H1 (cell line): Measurements from ENCODE around the gene SERPINB6. TPM values are rescaled to one million over a fixed set of nuclear protein-coding genes. Genes with fewer than 3 reads are reported as not detected.

Experiments used
- BRCA1 ChIP-seq: IDR thresholded peaks from 2 replicates; pipeline ENCODE4 v1.6.1; 2012; ENCODE audit warnings: low read depth, low read length, improper control_type of control experiment
- CHD1 ChIP-seq: IDR thresholded peaks from 2 replicates; pipeline ENCODE4 v1.6.1; 2012; ENCODE audit warnings: low read depth, low read length, improper control_type of control experiment
- KDM1A ChIP-seq: fragments of 200-600, 300-600 bp; sonication (generic); IDR thresholded peaks from 2 replicates; pipeline ENCODE4 v1.7.1; 2016; ENCODE audit warnings: mild to moderate bottlenecking, low read length, borderline replicate concordance
- PHF8 ChIP-seq: fragments of 200-600 bp; sonication (generic); conservative IDR thresholded peaks from 2 replicates; pipeline ENCODE4 v1.7.1; 2012; ENCODE audit warnings: low read depth, mild to moderate bottlenecking, inconsistent platforms, low read length, moderate library complexity
- polyA plus RNA-seq, 7 experiments: library from polyadenylated mRNA; depleted of rRNA in 3 of 7; stranded (reverse) in 5 of 7; unstranded in 2 of 7; fragments of >200 nt in 5 of 7; fragments of 200-250 nt in 2 of 7; gene quantifications; 1 replicate in 5 of 7; 2 replicates in 1 of 7; 4 replicates in 1 of 7; pipeline versions ENCODE4 v1.2.1 to v1.2.3, GENCODE V29; 2011 to 2013; ENCODE audit warnings: missing spikeins in 2 of 7, mixed read lengths in 2 of 7
- total RNA-seq: library from RNA; stranded (reverse); fragmentation: NEBNext Ultra II Directional; extraction: Animal tissue kit (Norgen Biotek cat#: 25700); gene quantifications from 2 replicates; pipeline ENCODE4 v1.2.1, GENCODE V29; 2021
- TF ChIP-seq, protein P1 (sequence below): fragments of 300-600 bp; sonication (generic); IDR thresholded peaks from 2 replicates; pipeline ENCODE4 v1.7.1; 2012; ENCODE audit warnings: low read length, moderate library complexity, mild to moderate bottlenecking, inconsistent platforms; ENCODE audit not compliant: insufficient replicate concordance

The SERPINB6 gene
- total and polyA plus RNA-seq, 2 of the 8 experiments (the other 6 are each of a cell fraction or from before 2014, with no cell fraction given), result 27.2 to 29.4 TPM

DNA sequence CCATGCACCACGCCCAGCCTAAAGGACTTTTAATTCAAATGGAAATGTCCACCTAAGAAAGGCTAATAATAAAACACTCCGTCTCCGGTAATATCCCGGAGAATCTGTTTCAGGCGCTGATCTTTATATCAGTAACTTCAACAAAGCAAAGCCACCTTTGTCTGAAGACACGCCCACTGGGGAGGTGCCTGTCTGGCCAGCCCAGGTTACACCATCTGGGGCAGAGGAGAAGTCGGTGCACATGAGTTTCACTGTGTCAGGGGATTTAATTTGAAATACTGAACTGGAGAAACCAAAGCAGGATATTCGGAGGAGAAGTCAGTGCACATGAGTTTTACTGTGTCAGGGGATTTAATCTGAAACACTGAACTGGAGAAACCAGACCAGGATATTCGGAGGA, 9.4 kb downstream of the SERPINB6 start (continued):
- TF ChIP-seq CHD1 (no peak), BRCA1 (no peak), PHF8 (no peak), KDM1A (no peak)
- TF ChIP-seq, protein P1, sequence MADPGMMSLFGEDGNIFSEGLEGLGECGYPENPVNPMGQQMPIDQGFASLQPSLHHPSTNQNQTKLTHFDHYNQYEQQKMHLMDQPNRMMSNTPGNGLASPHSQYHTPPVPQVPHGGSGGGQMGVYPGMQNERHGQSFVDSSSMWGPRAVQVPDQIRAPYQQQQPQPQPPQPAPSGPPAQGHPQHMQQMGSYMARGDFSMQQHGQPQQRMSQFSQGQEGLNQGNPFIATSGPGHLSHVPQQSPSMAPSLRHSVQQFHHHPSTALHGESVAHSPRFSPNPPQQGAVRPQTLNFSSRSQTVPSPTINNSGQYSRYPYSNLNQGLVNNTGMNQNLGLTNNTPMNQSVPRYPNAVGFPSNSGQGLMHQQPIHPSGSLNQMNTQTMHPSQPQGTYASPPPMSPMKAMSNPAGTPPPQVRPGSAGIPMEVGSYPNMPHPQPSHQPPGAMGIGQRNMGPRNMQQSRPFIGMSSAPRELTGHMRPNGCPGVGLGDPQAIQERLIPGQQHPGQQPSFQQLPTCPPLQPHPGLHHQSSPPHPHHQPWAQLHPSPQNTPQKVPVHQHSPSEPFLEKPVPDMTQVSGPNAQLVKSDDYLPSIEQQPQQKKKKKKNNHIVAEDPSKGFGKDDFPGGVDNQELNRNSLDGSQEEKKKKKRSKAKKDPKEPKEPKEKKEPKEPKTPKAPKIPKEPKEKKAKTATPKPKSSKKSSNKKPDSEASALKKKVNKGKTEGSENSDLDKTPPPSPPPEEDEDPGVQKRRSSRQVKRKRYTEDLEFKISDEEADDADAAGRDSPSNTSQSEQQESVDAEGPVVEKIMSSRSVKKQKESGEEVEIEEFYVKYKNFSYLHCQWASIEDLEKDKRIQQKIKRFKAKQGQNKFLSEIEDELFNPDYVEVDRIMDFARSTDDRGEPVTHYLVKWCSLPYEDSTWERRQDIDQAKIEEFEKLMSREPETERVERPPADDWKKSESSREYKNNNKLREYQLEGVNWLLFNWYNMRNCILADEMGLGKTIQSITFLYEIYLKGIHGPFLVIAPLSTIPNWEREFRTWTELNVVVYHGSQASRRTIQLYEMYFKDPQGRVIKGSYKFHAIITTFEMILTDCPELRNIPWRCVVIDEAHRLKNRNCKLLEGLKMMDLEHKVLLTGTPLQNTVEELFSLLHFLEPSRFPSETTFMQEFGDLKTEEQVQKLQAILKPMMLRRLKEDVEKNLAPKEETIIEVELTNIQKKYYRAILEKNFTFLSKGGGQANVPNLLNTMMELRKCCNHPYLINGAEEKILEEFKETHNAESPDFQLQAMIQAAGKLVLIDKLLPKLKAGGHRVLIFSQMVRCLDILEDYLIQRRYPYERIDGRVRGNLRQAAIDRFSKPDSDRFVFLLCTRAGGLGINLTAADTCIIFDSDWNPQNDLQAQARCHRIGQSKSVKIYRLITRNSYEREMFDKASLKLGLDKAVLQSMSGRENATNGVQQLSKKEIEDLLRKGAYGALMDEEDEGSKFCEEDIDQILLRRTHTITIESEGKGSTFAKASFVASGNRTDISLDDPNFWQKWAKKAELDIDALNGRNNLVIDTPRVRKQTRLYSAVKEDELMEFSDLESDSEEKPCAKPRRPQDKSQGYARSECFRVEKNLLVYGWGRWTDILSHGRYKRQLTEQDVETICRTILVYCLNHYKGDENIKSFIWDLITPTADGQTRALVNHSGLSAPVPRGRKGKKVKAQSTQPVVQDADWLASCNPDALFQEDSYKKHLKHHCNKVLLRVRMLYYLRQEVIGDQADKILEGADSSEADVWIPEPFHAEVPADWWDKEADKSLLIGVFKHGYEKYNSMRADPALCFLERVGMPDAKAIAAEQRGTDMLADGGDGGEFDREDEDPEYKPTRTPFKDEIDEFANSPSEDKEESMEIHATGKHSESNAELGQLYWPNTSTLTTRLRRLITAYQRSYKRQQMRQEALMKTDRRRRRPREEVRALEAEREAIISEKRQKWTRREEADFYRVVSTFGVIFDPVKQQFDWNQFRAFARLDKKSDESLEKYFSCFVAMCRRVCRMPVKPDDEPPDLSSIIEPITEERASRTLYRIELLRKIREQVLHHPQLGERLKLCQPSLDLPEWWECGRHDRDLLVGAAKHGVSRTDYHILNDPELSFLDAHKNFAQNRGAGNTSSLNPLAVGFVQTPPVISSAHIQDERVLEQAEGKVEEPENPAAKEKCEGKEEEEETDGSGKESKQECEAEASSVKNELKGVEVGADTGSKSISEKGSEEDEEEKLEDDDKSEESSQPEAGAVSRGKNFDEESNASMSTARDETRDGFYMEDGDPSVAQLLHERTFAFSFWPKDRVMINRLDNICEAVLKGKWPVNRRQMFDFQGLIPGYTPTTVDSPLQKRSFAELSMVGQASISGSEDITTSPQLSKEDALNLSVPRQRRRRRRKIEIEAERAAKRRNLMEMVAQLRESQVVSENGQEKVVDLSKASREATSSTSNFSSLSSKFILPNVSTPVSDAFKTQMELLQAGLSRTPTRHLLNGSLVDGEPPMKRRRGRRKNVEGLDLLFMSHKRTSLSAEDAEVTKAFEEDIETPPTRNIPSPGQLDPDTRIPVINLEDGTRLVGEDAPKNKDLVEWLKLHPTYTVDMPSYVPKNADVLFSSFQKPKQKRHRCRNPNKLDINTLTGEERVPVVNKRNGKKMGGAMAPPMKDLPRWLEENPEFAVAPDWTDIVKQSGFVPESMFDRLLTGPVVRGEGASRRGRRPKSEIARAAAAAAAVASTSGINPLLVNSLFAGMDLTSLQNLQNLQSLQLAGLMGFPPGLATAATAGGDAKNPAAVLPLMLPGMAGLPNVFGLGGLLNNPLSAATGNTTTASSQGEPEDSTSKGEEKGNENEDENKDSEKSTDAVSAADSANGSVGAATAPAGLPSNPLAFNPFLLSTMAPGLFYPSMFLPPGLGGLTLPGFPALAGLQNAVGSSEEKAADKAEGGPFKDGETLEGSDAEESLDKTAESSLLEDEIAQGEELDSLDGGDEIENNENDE, result no peak
